ENCODE data around the gene ACKR1.

Gene ACKR1

DNA sequence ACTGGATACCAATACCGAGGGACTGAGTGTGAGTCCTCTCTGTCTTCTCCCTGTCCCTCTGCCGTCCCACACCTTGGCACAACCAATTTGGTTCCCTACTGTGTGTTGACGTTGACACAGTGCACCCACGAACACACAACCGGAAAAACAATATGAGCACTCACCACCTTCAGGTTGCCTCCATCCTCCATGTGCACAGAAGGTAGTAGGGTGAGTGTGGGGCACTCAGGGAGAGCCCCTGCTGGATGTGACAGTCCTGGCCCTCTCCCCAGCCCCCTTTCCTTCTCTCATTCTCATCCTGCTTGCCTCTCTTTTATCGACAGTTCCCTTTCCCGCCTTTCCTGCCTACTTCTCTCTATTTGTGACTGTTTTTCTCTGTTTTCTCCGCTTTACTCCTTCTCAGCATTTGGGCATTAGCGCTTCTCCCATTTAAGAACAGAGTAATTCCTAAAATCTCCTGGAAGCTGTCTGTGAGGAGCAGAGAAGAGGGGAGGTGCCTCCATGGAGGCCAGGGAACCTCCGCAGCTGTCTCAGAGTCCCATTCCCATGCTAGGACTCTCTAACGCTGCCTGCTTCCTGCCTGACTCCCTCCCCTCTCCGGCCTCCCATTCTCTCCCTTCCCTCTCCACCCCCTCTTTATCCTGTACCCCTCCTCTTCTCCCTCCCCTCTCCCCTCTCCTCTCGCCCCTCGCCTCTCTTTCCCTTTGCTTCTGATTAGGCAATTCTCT, 16.9 kb upstream of the ACKR1 start:
- no peak for DNase-seq

DNA sequence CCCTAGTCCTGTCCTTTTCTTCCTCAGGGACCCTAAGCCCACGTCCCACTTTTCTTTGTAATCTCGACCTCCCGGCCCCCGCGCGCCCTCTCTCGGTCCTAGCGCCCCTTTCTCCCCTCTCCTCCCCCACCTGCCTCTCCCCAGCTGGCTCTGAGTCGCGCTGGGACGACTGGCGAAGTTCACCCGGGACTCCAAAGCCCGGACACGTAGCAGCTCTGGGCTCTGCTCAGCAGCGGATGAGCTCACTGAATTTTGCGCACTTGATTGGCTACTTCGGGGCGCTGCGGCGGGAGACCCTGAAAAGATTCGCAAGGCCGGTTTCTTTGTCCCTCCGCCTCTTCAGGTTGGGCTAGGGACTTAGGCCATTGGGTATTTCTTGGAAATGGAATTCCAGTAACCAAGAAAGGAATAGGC, 16.3 kb upstream of the ACKR1 start:
- DNase-seq: peak; percentile 93

DNA sequence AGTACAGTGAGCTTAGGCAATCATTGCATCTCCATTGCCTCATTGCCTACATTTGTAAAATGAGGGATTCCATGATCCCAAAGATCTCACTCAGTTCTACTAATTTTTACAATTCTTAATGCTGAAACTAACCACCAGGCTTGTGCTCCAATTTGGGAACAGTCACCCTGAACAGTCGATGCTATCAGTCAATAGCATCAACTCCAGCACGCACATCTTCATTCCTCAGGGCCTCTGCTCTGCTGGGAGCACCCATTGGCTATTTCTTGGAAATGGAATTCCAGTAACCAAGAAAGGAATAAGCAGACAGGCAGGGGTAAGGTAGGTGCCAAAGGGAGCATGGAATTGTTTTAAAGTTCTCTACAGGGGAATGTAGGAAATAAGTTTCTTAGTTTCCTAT, 14.2 kb upstream of the ACKR1 start:
- peak; percentile 51 for DNase-seq

DNA sequence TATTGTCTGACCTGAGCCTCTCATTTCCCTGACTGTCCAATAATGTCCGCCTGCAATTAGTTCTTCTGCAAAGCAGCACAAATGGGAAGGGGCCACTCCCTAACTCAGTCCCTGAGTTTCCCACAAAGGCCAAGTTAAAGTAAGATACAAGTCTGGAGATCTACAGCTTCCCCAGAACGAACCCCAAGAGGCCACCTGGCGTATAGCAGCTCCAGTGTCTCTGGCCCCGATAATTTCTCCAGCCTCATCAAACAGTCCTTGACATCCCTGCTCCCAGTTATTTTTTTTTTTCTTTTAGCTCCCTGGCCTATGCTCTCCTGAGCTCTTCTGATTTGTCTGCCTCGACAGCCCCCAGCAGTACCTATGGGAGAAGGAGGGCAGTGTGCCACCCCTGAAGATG, 8.1 kb upstream of the ACKR1 start:
- no peak for DNase-seq

DNA sequence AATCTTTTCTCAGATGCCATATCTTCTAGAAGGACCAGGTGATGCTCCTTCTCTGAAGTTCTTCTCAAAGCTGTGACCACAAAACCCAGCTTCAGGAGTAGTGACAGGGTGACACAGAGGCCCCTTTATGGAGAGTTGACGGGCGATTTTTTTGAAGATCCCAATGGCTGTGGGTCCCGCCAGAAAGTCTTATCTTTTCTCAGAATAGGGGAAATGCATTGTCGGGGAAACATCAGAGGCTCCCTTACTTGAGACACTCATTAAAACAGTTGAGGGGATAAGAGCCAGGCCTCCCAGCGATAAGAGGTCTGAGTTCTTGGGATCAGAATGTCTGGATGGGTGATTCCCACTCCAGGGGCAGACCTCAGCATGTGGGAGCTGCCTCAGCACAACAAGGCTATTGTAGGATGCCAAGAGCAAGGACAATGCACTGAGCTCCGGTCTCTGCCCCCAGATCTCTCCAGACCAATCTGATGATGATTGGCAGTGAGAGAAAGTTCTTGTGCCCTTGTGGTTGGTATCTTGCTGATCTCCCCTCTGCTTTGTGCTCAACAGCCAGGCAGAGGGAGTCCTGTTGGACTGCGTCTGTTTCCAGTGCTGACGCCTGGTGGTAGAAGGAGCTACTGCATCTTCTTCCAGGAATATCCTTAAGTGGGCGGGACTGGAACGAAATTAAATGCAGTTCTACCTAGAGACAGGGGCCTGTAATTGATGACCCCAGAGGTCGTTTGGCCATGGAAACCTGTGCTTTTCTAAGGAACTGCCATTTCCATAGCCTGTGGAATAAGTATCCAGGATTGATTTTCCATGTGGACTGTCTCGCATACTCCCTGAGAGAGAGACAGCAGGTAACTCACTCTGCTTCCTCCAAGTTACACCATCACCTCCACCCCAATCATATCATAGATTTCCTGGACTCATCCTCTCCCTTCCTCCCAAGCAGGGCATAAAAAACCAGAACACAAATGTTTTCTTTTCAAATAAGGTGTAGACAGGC, 6.8 kb upstream of the ACKR1 start:
- DNase-seq: peak; percentile 89

DNA sequence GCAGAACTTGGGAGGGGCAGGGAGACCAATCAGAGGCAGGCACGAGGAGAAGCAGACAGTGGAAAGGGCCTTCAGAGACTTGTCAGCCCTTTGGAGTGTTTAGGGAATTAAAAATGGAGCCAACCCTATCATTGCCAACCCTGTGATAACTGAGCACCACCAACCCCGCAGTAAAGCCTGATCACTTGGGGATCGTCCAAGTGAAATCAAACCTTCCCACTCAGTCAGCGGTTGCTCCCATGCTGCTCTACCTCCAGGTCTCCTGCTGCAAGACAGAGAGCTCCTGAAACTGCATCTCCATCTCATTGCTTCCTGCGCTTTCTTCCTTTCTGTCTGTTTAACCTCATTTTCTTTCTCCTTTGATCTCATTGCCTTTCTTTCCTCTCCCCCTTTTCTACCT, 4.8 kb upstream of the ACKR1 start:
- no peak for DNase-seq

DNA sequence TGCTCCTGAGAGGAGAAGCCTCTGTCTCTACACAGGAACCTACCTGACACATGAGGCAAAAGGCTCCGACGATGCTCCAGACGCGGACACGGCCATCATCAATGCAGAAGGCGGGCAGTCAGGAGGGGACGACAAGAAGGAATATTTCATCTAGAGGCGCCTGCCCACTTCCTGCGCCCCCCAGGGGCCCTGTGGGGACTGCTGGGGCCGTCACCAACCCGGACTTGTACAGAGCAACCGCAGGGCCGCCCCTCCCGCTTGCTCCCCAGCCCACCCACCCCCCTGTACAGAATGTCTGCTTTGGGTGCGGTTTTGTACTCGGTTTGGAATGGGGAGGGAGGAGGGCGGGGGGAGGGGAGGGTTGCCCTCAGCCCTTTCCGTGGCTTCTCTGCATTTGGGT, 3.9 kb upstream of the ACKR1 start:
- DNase-seq: no peak

DNA sequence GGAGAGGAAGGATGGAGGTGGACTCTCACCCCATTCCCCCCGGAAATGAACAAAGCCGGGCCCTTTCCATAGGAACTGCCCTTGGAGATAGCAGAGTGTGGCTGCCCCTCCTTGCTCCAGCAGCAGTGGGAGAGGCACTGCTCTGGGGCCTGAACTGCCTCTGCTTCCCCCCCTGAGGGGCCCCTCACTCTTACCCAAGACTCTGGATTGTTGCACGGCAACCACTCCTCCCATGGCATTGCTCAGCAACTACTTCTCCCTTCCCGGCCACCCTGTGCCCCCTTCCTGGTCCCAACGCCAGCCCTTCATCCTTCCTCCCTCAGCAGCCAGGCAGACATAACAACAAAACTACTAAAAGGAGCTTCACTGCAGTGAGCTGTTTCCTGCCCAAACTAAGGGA, 3.0 kb upstream of the ACKR1 start:
- DNase-seq: no peak

DNA sequence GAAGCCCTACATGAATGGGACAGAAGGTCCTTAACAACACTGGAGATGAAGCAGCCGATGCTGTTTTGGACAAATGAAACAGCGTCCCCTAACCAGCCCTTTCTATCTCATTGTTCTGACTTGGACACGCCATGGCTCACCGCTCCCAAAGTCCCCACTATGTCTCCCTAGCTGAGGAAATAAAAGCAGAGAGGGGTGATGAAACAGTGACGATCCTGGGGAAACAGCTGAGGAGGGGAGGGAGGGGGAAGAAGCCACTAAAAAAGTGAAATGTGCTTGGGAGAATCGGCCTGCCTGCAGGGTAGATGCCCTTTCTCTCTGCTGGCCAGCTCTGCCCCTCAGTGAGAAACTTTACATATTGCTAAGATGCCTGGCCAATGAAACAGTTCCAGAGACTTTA, 1.1 kb upstream of the ACKR1 start:
- no peak for DNase-seq

DNA sequence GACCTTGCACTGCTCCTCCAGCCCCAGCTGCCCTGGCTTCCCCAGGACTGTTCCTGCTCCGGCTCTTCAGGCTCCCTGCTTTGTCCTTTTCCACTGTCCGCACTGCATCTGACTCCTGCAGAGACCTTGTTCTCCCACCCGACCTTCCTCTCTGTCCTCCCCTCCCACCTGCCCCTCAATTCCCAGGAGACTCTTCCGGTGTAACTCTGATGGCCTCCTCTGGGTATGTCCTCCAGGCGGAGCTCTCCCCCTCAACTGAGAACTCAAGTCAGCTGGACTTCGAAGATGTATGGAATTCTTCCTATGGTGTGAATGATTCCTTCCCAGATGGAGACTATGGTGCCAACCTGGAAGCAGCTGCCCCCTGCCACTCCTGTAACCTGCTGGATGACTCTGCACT, 550 bp downstream of the ACKR1 start:
- DNase-seq: no peak

DNA sequence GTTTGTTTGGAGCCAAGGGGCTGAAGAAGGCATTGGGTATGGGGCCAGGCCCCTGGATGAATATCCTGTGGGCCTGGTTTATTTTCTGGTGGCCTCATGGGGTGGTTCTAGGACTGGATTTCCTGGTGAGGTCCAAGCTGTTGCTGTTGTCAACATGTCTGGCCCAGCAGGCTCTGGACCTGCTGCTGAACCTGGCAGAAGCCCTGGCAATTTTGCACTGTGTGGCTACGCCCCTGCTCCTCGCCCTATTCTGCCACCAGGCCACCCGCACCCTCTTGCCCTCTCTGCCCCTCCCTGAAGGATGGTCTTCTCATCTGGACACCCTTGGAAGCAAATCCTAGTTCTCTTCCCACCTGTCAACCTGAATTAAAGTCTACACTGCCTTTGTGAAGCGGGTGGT, 1.4 kb downstream of the ACKR1 start:
- no peak for DNase-seq

DNA sequence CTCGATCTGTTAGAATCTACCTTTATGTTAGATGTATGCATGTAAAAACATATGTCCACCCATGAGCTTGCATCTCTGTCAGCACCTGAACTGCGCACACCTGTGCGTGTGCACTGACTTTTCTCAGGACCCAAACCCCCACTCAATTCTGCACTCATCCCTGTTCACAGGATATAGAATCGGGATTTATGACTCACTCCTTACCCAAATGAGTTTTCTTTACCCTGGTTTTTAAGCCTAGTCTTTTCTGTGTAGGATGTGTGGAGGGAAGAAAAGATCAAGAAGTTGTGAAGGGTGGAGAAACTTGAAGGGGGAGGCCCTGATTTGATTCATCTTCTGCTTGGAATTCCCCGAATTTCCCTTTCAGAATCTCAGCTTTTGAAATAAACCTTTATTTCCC, 2.4 kb downstream of the ACKR1 start:
- DNase-seq: no peak

DNA sequence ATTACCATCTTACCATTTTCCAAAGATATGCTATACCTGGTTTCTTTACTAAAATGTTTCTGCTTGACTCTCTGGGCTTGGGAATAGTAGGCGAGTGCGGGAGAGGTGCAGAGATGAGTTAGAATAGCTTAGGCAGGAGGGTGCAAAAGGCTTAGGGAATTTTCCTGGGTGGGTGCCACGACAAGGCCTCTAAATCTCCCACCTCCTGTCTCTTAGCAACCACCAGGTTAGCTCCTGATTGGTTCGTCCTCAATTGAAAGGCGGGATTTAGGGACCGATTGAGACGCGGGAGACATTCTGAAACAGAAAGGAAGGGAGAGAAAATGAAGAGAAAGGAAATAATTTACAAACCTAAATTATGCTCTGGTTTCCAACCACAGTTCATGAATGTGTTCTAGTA, 3.1 kb downstream of the ACKR1 start:
- no peak for DNase-seq

DNA sequence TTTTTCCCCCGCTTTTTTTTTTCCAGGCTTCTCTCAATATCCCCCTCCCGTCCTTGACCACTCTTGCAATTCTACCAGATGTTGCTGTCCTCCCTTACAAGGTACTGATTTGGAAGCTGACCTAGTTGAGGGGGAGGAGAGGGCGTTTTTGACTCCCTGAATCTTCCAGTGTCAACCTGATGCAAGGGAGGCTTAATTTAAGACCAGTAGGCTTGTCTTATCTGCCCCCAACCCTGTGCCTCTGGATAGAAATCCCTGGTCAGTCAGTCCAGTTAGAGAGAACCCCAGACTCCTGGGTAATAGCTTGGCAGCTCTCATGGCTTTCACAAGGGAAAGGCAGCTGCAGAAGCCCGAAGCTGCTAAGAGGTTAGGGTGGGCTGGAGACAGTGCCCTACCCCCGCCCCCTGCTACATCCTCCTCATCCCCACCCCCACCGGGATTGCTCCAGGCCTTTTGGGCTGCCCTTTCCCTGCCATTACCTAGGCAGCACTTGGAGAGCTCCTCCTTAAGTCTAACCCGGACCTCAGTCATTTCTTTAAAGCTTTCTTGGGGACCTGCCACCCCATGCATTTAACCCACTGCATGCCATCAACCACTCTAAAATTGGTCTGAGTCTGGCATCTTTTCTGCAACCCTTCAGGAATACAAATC, 3.6 kb downstream of the ACKR1 start:
- no peak for DNase-seq

DNA sequence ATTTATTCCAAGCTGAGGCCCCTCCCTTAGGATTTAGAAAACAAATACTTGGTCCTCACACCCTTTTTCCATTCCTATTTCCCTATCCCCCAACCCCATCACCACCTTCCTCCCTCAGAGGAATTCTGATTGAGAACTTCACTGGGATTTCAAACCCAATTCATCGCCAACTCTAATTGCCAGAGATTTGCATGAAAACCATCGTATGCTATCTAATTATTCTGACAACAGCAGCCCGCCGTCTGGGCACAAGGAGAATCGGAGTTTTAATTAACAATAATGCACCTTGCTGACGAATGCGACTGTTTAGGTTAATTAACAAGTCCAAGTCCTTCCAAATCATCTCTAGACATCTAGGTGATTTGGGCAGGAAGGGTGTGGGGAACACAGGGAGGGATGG, 4.4 kb downstream of the ACKR1 start:
- DNase-seq: no peak

DNA sequence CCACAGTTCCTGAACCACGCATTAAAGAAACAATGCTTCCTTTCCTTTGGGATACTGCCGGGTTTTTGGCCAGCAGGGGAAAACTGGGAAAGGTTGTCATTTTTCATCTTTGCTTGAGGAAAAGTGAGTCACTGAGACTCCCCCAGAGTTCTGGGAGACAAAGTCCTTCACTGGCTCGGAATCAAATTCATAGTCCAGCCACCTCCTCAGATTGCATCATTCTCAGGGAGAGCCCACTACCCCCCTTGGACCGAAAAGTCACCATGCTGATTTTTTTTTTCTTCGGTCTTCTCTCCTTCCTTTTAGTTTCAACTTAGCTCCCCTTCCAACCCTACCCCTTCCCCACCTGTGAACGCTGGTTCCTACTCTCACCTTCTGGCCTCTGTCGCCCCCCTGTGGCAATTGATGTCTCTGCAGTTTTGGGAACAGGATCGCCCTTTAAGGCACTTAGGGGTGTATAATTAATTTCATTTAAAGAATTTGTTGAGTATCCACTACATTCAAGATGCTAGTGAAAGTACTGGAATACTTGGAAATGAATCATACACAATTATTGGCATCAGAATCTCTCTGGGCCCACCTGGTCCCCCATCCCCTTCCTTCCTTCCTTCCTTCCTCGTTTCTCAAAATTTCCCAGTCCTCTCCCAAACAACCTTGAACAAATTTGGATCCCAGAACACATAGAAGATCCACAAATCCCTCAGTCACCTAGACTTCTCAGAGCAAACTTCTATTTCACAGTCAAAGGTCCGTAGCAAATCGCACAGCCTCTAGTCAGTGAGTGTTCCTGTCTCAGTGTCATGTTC, 6.9 kb downstream of the ACKR1 start:
- DNase-seq: no peak

DNA sequence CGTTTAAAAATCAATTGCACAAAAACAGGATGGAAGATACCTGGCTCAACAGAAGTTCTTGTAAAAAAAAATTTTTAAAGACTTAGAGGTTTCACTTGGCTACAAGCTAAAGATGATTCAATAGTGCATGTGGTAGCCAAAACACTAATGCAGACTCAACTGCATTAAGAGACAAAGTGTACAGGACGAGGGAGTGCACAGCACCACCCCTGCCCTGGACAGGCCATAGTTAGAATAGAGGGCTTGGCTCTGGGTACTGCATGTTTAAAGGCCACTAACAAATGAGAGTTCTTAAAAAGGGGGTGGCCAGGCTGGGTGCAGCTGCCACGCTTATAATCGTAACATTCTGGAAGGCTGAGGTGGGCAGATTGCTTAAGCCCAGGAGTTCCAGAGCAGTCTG, 7.9 kb downstream of the ACKR1 start:
- DNase-seq: no peak

DNA sequence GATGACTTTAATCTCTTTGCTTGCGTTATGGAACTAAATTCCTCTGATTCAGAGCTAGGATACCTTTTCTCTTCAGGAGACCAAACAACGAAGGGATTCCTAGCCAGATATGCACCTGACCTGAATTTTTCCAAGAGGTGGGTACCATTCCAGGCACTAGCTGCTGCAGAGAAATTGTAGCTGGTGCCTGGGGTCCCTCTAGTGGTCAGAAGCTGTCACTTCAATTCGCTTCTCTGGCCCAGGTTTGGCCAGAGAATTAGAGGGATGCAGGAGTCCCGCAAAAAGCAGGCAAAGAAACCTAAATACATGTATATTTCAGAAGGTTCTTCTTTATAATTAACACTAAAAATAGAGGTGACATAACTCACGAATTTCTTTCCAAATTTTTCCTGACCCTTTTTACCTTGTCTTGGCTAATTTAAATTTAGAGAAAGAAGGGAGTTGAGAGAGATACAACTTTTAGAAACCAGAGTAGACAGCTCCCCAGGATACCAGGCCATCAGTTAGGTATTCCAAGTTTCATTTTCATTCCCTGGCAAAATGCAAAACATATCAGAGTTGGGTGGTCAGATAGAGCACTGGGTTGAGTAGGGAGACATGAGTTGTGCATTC, 9.6 kb downstream of the ACKR1 start:
- DNase-seq: peak; percentile 76

DNA sequence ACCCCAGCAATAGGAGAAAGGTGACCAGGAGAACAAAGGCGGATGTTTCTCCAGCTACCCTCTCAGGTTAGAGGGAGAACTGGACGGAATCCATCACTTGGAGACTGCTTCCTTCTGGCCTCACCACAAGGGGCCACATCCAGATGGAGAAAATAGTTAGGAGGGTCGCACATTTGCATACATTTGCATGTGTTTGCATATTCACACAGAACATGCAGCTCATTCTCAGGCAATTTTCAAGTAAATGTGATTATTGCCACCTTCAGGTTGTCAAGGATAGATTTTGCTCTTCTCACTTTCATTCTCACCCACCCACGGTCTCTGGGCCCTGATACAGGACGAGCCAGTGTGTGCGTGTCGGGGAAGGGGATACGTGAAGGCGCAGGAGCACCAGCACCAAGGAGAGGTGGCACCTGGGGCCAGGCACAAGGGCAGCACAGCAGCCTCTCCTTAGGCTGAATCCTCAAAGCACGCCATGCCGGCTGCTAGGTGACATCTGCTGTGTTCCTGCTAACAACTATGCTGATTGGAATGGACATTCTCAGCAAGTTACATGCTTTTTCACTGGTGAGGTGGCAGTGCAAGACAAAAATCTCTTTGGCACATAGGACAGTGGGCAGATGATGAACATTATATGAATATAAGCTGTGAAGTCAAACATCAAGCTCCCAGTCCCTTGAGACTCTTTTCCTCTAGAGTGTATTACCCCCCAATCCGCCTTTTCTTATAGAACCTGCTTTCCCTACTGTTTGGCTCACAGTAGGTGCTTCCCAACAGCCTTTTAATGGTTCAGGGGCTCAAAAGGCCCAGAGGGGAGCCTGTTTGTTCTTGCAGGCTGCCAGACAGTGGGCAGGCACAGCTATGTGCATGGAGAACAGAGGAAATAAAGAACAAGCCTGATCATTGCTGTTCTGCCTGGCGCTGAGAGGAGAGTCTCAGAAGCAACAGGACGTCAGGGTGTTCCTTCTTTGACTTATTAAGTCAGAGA, 14.3 kb downstream of the ACKR1 start:
- no peak for DNase-seq

DNA sequence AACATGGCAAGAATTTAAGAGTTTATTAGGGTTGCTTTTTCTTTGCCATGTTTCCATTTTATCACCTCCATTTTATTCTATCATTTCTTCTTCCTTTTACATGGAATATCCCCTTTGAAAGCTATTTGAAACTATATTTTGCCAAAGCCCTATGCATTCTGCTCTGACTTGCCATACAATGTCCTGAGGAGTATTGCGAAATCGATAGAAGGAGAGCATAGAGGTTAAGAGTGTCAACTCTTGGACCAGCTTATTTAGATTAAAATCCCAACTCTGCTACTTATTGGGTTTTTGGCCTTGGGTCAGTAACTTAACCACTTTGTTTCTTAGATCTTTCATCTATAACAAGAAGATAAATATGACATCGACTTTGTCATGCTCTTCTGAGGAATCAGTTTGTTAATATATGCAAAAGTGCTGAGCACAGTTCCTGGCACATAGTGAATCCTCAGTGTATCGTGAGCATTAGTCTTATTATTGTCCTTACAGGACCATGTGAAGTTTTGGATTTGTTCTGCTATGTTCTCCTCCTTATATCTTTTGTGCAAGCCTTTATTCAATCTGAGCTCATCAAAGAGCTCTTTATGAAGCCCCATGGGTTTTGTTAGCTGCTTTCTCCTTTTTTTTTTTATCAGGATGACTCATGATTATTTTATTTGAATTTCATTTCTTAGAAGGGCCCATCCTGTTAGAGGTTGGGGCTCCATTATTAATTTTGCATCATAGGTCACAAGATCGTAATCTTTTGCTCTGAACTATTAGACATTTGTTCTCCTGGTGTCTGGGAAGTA, 17.6 kb downstream of the ACKR1 start:
- DNase-seq: no peak

Data from islet precursor cell (in vitro differentiated cells).